ENCODE measurements around the gene WWOX. TPM values are rescaled to one million over a fixed set of nuclear protein-coding genes. Genes with fewer than 3 reads are reported as not detected.
"Not testable (repeated sequence)": the region's sequence is repeated elsewhere in the genome, so short reads cannot be mapped to it uniquely, and the experiment has no call there.

The WWOX gene
- total RNA-seq, 1 donor from 2014 or later, result 13.1 TPM

DNA sequence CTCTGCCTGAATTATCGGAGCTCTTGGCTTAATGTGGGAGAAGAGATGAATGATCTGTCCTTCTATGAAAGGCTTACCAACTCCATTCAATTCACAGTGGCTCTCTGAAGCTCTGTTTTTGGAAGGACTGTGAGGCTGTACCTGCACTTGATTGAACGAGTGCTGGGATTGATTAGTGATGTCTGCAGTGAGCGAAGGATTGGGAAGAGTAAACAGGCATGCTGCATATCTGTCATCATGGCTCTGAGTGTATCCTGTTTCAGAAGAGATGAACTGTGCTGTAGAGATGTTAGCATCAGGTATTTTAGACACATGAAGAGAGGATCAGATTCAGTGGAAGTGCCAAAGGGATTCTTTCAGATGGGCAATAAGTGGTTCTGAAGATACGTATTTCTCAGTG, 937.1 kb downstream of the WWOX start:
- DNase-seq (ENCODE audit: missing footprints) (no peak), ATAC-seq (no peak)
- intact Hi-C loops (cut with DNase I), result no loop called here

DNA sequence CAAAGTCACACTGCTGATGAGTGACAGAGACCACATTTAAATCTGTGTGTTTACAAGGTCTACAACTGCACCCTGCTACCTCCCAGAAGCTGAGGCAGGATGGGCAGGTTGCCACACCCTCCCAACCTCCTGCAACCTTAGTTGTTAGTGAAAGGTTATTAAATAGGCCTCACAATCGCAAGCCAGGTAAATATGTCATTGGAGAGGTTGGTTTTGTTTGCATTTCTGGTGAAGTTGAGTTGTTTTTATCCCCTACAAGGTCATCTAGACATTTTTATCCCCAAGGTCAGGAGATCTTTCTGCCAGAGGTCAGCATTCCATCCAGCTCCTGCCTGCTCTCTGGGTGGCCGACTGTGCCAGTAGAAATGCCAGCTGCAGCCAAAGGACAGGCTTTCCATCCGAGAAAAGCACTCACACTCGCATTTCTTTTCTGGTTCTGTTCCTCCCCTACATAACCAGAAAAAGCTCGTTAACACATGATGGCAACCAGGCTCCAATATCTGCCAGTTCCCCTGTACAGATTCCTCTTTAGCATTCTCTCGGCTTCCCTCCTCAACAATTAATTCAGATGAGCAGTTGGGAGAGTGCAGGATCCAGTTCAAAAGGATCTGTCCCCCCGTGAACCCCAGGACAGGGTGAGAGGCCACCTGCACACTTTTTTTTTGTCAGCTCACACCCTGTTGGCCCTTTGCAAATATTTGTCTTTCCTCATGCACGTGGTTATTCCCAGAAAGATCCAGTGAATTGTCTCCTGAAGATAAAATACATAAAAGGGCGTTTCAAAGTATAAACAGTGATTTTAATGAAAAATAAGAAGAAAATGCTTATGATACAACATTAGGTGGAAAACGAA, 938.3 kb downstream of the WWOX start:
- DNase-seq (ENCODE audit: missing footprints), result no peak
- intact Hi-C loops (cut with DNase I), result no loop called here
- peak; percentile 62 for ATAC-seq

DNA sequence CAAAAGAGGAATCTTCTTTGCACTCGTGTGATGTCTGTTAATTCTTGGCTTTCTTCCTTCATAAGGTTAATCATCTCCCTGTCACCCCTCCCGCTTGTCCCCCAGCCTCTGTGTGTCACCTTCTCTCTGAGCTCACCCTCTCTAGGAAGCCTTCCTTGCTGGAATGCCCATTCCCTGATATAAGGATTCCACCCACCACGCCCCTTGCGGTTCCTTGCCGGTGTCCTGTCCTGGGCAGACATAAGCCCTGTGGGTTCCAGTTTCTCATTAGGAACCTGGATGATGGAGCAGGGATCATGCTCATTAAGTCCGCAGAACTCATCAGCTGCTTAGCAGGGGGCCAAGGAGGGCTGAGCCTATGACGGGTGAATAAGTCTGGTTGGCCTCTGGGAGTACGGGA, 941.8 kb downstream of the WWOX start:
- no peak for ATAC-seq
- intact Hi-C loops (cut with DNase I), result loop anchor here (10.0 kb wide), 1 partner anchor 116 kb away; no protein-coding TSS in a partner anchor
- DNase-seq (ENCODE audit: missing footprints), result no peak

DNA sequence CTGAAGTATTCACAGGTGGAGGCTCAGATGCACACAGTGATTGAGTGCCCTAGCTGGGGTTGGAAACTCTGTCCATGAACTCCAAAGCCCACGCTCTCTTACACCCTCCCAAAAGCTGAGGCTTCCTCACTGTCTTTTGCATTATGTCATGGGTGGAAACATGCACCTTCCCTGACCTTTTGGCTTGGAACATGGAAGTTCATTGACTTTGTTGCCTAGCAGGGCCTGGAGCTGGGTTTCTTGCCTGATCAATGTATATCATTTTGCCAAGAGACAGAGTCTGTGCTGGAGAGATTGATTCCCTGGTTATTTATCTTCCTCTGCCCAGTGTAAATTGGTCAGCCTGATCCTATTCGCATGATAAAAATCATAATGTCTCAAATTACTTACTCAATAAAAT, 942.7 kb downstream of the WWOX start:
- DNase-seq (ENCODE audit: missing footprints) (no peak), ATAC-seq (no peak)
- intact Hi-C loops (cut with DNase I), result loop anchor here (10.0 kb wide), 1 partner anchor 117 kb away; no protein-coding TSS in a partner anchor

DNA sequence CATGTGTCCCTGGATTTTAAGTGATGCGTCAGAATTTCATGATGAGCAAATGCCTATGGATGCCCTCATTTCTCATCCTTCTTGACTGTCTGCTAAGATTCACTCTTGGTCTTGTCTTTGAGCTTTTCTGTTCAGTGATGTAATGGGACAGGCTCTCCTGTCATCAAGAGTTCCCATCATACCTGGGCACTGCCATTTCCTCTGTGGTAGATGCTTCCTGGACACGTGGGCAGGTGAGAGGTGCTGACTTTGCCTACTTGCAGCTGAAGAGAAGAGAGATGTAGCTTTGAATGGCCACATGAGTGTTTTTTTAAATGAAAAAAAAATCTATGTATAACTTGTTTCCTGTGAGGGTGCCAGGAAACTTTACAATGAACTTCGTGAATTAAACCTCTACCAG, 943.4 kb downstream of the WWOX start:
- no peak for DNase-seq (ENCODE audit: missing footprints)
- ATAC-seq, result no peak
- intact Hi-C loops (cut with DNase I), result loop anchor here (10.0 kb wide), 1 partner anchor 118 kb away; no protein-coding TSS in a partner anchor

DNA sequence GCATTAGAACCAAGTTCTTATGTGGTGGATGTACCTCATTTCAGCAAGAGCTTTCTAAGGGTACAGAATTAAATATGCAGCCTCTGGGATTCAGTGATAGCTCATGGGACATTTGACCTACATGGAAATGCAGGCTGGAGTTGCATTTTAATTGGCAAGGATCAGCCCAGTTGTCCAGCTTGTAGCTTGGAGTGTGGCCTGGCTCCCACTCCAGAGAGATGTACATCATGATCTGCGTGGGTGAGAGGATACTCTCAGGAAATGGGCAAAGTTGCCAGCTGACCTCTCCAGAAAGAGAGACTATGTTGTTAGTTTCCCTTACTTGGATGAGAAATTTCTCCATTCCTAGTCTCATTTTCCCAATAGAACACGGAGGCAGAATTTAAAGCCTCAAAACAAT, 945.7 kb downstream of the WWOX start:
- intact Hi-C loops (cut with DNase I), result loop anchor here (10.0 kb wide), 1 partner anchor 120 kb away; no protein-coding TSS in a partner anchor
- DNase-seq (ENCODE audit: missing footprints) (no peak), ATAC-seq (no peak)

DNA sequence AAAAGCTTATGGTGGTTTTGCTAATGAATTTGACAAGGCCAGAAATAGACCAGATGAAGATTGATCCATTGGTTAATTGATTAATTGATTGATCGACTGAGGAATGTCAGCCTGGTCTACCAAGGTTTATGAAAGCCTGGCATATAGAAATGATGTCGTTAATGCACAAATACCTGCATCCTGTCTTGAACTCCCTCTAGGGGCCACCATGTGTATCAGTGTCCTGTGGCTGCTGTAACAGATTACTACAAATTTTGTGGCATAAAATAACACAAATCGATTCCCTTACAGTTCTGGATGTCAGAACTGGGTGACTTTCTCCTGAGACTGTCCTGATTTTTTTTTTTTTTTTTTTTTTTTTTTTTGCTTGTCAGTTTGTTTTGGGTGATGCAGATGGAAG, 947.9 kb downstream of the WWOX start:
- DNase-seq (ENCODE audit: missing footprints) (no peak), ATAC-seq (no peak)
- intact Hi-C loops (cut with DNase I), result loop anchor here (10.0 kb wide), 1 partner anchor 123 kb away; no protein-coding TSS in a partner anchor

DNA sequence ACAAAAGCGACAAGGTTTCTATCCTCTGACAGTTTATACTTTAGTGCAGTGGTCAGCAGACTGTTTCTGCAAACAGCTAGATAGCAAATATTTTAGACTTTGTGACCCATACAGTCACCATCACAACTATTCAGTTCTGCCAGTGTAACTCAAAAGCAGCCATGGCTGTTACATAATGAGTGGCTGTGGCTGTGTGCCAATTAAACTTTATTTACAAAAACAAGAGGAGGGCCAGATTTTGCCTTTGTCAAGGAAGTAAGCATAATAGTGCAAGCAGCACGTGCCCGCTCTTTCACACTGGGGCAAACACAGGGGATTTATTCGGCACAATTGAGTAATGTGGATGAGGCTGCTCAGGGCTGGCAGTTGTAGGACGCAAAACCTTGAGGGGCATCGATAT, 949.6 kb downstream of the WWOX start:
- intact Hi-C loops (cut with DNase I), result loop anchor here (10.0 kb wide), 1 partner anchor 124 kb away; no protein-coding TSS in a partner anchor
- DNase-seq (ENCODE audit: missing footprints) (no peak), ATAC-seq (no peak)

DNA sequence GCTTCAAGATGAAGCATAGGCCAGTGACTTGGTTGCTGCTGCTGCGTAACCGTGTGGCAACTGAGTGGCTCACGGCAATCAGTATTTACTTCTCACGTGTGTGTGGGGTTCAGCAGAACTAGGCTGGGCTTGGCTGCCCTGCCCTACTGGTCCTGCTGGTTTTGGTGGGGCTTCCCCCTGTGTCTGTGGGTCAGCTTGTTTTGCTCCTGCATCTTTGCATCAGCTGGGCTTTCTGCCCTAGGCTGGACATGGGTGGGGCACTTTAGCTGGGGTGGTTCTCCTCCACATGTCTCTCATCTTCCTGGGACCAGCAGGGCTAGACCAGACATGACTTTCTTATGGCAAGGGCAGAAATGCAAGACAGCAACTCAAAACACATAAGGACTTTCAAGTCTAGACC, 950.6 kb downstream of the WWOX start:
- no peak for DNase-seq (ENCODE audit: missing footprints)
- no peak for ATAC-seq
- intact Hi-C loops (cut with DNase I), result no loop called here

DNA sequence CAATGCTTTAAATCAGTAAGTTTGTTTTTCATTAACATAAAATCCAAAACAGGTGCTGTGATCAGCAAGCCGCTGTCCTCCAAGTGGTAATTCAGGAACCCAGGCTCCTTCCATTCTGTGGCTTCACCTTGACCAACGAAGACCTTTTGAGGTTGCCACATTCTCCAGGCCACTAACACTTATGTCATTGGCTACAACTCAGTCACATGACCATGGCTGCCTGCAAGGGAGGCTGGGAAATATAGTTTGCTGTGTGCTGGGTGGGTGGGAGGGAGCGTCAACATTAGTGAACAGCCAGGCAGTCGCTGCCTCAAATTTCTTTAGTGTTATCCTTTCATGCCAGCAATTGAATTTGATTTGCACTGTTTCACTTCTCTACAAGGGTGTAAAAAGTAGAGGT, 951.9 kb downstream of the WWOX start:
- ATAC-seq (no peak), DNase-seq (ENCODE audit: missing footprints) (no peak)
- intact Hi-C loops (cut with DNase I), result no loop called here

DNA sequence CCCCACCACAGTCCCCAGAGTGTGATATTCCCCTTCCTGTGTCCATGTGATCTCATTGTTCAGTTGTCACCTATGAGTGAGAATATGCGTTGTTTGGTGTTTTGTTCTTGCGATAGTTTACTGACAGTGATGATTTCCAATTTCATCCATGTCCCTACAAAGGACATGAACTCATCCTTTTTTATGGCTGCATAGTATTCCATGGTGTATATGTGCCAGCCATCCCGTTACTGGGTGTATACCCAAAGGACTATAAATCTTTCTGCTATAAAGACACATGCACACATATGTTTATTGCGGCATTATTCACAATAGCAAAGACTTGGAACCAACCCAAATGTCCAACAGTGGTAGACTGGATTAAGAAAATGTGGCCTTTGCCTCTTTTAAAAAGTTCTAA, 952.7 kb downstream of the WWOX start:
- DNase-seq (ENCODE audit: missing footprints); intact Hi-C loops (cut with DNase I); ATAC-seq: not testable (repeated sequence)

DNA sequence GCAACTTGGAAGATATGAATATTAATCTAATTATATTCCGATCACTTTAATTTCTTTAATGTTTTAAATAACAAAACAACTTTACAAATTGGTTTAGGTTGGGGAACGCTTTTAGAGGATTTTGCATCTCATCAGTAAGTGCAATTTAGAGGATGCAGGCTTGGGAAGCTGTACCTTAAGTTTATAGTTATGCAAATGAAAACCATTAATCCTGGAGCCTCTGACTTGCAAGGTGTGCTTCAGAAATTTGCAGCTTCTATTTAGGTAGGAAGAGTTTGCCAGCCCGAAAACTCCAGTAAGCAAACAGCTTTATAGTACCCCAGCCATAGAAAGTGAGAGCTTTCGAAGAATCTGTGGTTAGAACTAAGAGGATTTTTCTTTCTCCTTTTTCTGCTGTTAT, 954.1 kb downstream of the WWOX start:
- no peak for ATAC-seq
- intact Hi-C loops (cut with DNase I), result no loop called here
- DNase-seq (ENCODE audit: missing footprints), result no peak

DNA sequence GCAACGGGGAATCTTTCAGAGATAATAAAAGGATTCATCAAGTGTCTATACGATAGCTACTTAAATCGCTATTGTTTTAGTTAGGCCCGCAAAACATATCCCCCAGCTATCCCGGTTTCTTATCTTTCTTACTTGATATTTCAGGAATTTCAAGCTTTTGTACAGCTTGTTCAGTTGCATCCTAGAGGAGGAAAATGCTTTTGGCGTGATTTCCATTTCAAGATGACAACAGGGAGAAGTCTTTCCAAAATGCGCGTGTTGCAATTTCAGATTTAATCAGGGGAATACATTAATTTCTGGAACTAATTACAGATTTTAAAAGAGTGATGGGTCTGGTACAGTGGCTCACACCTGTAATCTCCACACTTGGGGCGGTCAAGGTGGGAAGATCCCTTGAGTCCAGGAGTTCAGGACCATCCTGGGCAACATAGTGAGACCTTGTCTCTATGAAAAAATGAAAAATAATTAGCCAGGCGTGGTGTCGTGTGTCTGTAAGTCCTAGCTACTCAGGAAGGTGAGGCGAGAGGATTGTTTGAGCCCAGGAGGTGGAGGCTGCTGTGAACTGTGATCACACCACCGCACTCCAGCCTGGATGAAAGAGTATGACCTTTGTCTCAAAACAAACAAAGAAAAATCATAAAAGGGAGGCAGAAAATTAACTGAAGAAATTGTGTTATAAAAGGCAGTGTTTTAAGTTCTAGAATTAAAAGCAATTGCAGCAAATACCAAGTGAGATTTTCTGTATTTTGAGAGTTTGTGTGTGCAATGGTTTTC, 954.9 kb downstream of the WWOX start:
- ATAC-seq (no peak), DNase-seq (ENCODE audit: missing footprints) (no peak)
- intact Hi-C loops (cut with DNase I), result no loop called here

DNA sequence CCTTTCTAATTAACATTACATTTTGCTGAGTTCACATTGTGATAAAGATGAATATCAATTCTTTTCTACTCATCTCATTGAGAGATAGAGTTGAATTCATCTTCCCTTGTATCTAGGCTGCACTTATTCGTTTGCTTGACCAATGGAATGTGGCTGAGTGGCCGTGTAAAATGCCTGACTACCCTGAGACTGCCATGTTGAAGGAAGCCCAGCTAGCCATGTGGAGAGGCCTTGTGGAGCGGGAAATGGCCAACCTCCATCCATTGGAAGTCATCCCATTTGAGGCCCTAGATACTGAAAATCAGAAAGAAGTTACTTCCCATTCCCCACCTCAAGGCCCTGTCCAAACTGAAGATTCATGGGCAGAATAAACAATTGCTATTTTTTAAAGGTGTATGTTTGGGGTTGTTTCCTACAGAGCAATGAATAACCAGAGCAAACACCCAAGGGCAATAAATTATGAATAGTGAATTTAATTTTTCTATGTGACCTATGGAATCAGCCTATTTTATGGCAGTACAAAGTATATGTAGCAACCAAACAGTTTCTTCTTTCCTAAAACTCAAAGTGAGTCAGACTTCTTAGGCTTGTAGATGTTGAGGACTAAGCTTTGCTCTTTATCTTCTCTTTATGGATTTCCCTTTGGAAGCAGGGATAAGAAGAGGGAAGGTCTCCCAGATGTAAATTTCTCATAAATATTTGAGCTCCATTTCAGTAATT, 956.0 kb downstream of the WWOX start:
- no peak for ATAC-seq
- no peak for DNase-seq (ENCODE audit: missing footprints)
- intact Hi-C loops (cut with DNase I), result no loop called here

DNA sequence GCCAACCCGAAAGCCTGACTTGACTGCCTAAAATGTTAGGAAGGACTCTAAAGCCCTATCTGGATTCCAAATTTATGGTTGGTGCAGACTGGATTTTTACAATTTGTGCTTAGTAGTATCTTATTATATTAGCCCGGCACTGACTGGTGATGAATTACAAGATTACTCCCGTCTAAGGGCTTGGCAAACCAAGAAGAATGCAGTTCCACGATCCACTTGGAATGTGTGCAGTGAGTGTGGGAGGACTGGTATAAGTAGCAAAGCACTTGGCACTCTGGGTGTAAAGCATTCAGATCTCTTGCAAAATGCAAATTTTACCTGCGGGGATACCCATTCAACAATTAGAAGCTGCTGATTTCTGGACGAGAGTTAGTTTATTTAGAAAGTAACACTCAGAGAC, 961.7 kb downstream of the WWOX start:
- no peak for DNase-seq (ENCODE audit: missing footprints)
- intact Hi-C loops (cut with DNase I), result no loop called here
- ATAC-seq, result no peak

DNA sequence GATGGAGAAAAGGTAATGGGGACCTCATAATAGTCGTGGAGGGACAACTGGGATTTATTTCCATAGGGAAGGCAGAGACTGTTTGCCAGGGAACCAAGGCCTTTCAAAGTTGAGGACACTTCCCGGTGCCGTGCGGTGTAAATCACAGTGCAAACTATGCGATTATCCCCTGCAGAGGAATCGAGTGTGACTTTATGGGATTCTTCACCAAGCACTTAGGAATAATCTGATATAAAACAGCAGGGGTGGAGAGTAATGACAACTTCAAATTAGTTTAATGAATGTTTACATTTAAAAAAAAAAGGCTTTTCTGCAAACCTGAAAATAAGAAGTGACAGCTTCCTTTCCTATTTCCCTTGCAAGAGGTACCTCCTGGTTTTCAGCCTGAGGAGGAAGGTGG, 962.9 kb downstream of the WWOX start:
- intact Hi-C loops (cut with DNase I), result no loop called here
- DNase-seq (ENCODE audit: missing footprints) (no peak), ATAC-seq (no peak)

DNA sequence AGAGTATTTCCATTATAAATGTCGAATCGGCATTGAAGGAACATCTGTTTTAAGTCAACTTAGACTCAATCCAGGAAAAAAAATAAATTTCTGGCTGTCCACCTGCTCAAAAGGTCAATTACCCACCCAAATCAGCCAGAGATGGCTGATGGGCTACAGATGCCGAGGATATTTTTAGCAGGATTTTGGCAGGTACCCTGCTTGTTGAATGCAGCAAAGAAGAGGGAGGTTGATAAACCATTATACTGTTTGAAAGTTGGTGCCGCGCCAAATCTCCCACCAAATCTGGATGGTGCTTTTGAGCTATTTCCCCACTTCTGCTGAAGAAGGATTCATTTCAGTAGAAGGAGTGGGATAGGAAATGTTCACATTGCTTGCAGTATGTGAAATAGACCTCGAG, 963.4 kb downstream of the WWOX start:
- no peak for ATAC-seq
- no peak for DNase-seq (ENCODE audit: missing footprints)
- intact Hi-C loops (cut with DNase I), result no loop called here

DNA sequence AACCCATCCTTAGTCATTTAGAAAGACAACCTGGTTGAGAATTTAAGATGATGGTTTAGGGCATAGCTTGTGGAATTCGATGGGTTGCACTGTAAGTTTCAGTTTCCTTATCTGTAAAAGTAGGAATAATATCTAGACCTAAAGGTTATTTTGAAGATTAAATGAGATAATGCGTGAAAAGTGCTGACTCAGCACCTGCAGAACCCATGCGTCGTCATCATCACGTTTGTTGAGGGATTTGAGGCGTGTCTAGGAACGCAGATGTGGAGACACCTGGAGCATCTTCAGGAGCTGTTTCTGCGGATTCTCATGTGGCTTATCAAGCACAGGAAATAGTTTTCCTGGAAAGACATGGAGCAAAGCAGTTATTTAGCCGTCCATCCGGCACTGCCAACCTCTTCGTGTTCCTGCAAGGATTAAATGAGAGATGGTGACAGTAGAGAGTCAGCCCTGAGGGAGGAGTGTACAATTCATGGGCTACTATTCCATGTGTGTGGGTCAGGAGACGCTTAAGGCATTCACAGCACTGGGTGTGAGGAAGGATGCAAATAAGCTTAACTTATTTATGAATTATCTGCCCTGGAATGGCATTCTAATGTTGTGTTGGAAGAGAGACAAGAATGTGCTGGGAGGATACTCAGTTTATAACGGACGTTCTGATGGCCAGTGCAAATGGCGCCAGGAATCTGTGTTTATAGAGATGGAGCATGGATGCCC, 965.0 kb downstream of the WWOX start:
- no peak for ATAC-seq
- intact Hi-C loops (cut with DNase I), result no loop called here
- DNase-seq (ENCODE audit: missing footprints), result no peak

DNA sequence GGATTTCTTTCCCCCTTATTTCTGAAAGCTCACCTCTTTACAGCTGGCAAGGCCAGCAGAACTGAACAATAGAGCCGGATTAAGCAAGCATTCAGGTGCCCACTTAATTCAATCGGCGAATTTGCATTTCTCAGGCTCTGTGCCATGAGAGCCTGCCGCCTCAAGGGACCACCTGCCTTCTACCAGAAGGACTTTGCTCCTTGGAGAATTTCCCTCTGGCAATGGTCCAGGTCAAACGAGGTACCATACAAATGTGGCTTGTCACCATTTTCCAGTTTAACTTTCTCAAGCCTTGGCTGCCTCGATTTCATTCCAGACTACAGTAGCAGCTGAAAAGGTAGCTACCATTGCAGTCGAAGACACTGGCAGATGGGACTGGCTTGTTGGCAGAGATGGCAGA, 967.1 kb downstream of the WWOX start:
- ATAC-seq, result no peak
- DNase-seq (ENCODE audit: missing footprints), result no peak
- intact Hi-C loops (cut with DNase I), result no loop called here

Data from Right ventricle myocardium inferior (tissue), 1 donor.